Keratinocyte (primary cell): ENCODE data around the gene SPOPL. TPM values are rescaled to one million over a fixed set of nuclear protein-coding genes. Genes with fewer than 3 reads are reported as not detected.

Source experiments
- DNase-seq: peaks from one replicate; pipeline ENCODE4 v3.0.0-alpha.2; 2011; ENCODE audit warnings: low read depth, missing footprints, low spot score
- FAIRE-seq: peaks from 2 replicates; lab custom pipeline; 2011; peaks lifted over from hg19 to GRCh38; lab: Jason Lieb, UNC
- H2AFZ ChIP-seq: 2 replicates; pipeline ENCODE4 v1.6.0; 2012; ENCODE audit warnings: low read length, control low read depth, inconsistent platforms; ENCODE audit not compliant: control insufficient read depth
- H3K27ac ChIP-seq: 2 replicates; pipeline ENCODE4 v1.5.1; 2011; ENCODE audit warnings: low read length; ENCODE audit not compliant: control insufficient read depth, insufficient read depth
- H3K27me3 ChIP-seq: 3 replicates; pipeline ENCODE4 v1.6.0; 2011; ENCODE audit warnings: low read length; ENCODE audit not compliant: control insufficient read depth, insufficient read depth; ENCODE audit errors: extremely low read depth
- H3K36me3 ChIP-seq, 2 experiments: 2 replicates in 1 of 2; 3 replicates in 1 of 2; pipeline ENCODE4 v1.5.1; 2011; ENCODE audit warnings: low read length in 2 of 2, mild to moderate bottlenecking in 1 of 2; ENCODE audit not compliant: control insufficient read depth in 2 of 2, insufficient read depth in 2 of 2; ENCODE audit errors: extremely low read depth in 1 of 2
- H3K4me1 ChIP-seq: 3 replicates; pipeline ENCODE4 v1.5.1; 2011; ENCODE audit warnings: low read length; ENCODE audit not compliant: control insufficient read depth, insufficient read depth; ENCODE audit errors: extremely low read depth
- H3K4me2 ChIP-seq: 3 replicates; pipeline ENCODE4 v1.6.0; 2011; ENCODE audit warnings: low read depth, low read length; ENCODE audit not compliant: control insufficient read depth, insufficient read depth; ENCODE audit errors: extremely low read depth
- H3K4me3 ChIP-seq, 3 experiments: fragments of 200-600 bp in 1 of 3; sonication (generic) in 1 of 3; 2 replicates in 2 of 3; 3 replicates in 1 of 3; pipeline ENCODE4 v1.5.1; 2011 to 2016; ENCODE audit warnings: low read length in 3 of 3, mild to moderate bottlenecking in 3 of 3, control low read depth in 2 of 3, inconsistent platforms in 1 of 3, low read depth in 1 of 3, mixed read lengths in 1 of 3, mixed run types in 1 of 3, moderate library complexity in 1 of 3; ENCODE audit not compliant: control insufficient read depth in 2 of 3, insufficient read depth in 2 of 3; ENCODE audit errors: extremely low read depth in 1 of 3
- H3K79me2 ChIP-seq: 2 replicates; pipeline ENCODE4 v1.6.0; 2012; ENCODE audit warnings: low read length; ENCODE audit not compliant: control insufficient read depth, insufficient read depth
- H3K9ac ChIP-seq: 3 replicates; pipeline ENCODE4 v1.6.0; 2011; ENCODE audit warnings: low read length; ENCODE audit not compliant: control insufficient read depth, insufficient read depth; ENCODE audit errors: extremely low read depth
- H3K9me1 ChIP-seq: 3 replicates; pipeline ENCODE4 v1.6.0; 2011; ENCODE audit warnings: low read length; ENCODE audit not compliant: control insufficient read depth, insufficient read depth; ENCODE audit errors: extremely low read depth
- H3K9me3 ChIP-seq: 2 replicates; pipeline ENCODE4 v1.5.1; 2012; ENCODE audit warnings: low read depth, low read length; ENCODE audit not compliant: control insufficient read depth
- H4K20me1 ChIP-seq: 3 replicates; pipeline ENCODE4 v1.6.0; 2011; ENCODE audit warnings: low read length; ENCODE audit not compliant: control insufficient read depth, insufficient read depth; ENCODE audit errors: extremely low read depth
- EZH2 ChIP-seq: IDR thresholded peaks from one replicate; pipeline ENCODE4 v1.6.1; 2012; ENCODE audit warnings: inconsistent platforms, mild to moderate bottlenecking, low read length, moderate library complexity
- dilution Hi-C: fragments of 300-500 bp; cut with MboI; formaldehyde crosslinking; loops from one replicate; pipeline ENCODE4 v1.7.0; 2020; ENCODE audit warnings: low sequenced_read_pairs; ENCODE audit not compliant: extremely low pct_ligation_motif_present
- polyA plus RNA-seq, 5 experiments: library from polyadenylated mRNA; depleted of rRNA in 3 of 5; stranded (reverse) in 3 of 5; stranded (forward) in 1 of 5; unstranded in 1 of 5; fragments of >200 nt; gene quantifications; 1 replicate in 1 of 5; 2 replicates in 3 of 5; 3 replicates in 1 of 5; pipeline versions ENCODE4 v1.2.1 to v1.2.3, GENCODE V29; 2011 to 2012; ENCODE audit warnings: missing spikeins in 2 of 5, low read depth in 1 of 5, low replicate concordance in 1 of 5
- TF ChIP-seq, protein P1 (sequence below), 3 experiments: IDR thresholded peaks in 1 of 3; conservative IDR thresholded peaks in 1 of 3; optimal IDR thresholded peaks in 1 of 3; 2 replicates in 2 of 3; 3 replicates in 1 of 3; pipeline versions ENCODE3 to v1.5.1; 2011; ENCODE audit warnings: low read length in 3 of 3, mild to moderate bottlenecking in 3 of 3, moderate library complexity in 2 of 3, control low read depth in 1 of 3, inconsistent platforms in 1 of 3; ENCODE audit not compliant: insufficient read depth in 2 of 3; ENCODE audit errors: extremely low read depth in 1 of 3

SPOPL gene
- polyA plus RNA-seq, 1 donor (not counting 4 experiments of a cell fraction or from before 2014, with no cell fraction given), result 16.5 TPM

DNA sequence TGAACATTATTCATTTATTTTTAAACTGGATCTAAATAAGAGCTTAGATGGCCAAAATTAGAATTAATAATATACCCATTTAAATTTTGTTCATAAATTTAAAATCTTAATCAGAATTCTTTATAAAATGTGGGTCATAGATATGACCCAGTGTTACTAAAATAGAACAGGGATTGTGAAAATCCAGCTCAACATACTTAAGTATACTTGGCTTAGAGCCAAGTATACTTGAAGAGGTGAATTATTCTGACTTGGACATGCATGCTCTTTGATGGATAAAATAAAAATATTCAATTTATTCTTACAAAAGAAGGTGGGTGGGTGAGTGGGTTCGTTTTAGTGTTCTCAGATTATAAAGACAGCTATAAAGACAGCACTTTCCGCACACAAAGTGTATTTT lies 70.7 kb downstream of the SPOPL start:
- H2AFZ ChIP-seq, result no peak overlapping the region
- no peaks in the 10 kb centered on the region for H3K9me1 ChIP-seq
- no peak overlapping the region for H3K27ac ChIP-seq
- no peaks in the 10 kb centered on the region for H3K9me3 ChIP-seq
- TF ChIP-seq, protein P1, sequence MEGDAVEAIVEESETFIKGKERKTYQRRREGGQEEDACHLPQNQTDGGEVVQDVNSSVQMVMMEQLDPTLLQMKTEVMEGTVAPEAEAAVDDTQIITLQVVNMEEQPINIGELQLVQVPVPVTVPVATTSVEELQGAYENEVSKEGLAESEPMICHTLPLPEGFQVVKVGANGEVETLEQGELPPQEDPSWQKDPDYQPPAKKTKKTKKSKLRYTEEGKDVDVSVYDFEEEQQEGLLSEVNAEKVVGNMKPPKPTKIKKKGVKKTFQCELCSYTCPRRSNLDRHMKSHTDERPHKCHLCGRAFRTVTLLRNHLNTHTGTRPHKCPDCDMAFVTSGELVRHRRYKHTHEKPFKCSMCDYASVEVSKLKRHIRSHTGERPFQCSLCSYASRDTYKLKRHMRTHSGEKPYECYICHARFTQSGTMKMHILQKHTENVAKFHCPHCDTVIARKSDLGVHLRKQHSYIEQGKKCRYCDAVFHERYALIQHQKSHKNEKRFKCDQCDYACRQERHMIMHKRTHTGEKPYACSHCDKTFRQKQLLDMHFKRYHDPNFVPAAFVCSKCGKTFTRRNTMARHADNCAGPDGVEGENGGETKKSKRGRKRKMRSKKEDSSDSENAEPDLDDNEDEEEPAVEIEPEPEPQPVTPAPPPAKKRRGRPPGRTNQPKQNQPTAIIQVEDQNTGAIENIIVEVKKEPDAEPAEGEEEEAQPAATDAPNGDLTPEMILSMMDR (optimal IDR thresholded peaks at IDR 0.05 in 1 of 3, IDR thresholded peaks at IDR 0.05 in 1 of 3, conservative IDR thresholded peaks at IDR 0.05 in 1 of 3; ENCODE audit: extremely low read depth in 1 of 3, insufficient read depth in 2 of 3, low read length in 3 of 3), result no peak
- no peak for TF ChIP-seq EZH2
- no peak for FAIRE-seq
- H3K4me3 ChIP-seq, result no peak overlapping the region
- dilution Hi-C loops, result no loop called here
- H3K36me3 ChIP-seq, result peaks cover 3 to 17% of the 10 kb centered on the region in 2 experiments
- H4K20me1 ChIP-seq, result no peaks in the 10 kb centered on the region
- H3K4me2 ChIP-seq, result no peak overlapping the region
- H3K9ac ChIP-seq, result no peak overlapping the region
- DNase-seq, result no peak
- no peaks in the 10 kb centered on the region for H3K4me1 ChIP-seq
- H3K27me3 ChIP-seq, result no peaks in the 10 kb centered on the region
- H3K79me2 ChIP-seq, result no peaks in the 10 kb centered on the region

DNA sequence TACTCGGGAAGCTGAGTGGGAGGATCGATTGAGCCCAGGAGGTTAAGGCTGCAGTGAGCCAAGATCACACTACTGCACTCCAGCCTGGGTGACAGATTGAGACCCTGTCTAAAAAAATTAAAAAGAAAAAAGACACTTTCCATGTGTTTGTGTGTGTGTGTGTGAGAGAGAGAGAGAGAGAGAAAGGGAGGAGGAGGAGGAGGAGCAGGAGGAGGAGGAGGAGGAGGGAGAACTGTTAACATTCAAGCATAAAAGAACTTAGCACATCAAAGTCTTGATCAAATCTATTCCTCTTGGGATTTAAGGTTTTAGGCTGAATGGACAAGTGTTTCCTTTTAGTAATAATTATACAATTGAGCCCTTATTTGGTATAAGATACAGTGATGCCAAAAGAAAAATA lies 75.5 kb downstream of the SPOPL start:
- no peaks in the 10 kb centered on the region for H3K4me1 ChIP-seq
- no peak for TF ChIP-seq EZH2
- TF ChIP-seq, protein P1 (optimal IDR thresholded peaks at IDR 0.05 in 1 of 3, IDR thresholded peaks at IDR 0.05 in 1 of 3, conservative IDR thresholded peaks at IDR 0.05 in 1 of 3; ENCODE audit: extremely low read depth in 1 of 3, insufficient read depth in 2 of 3, low read length in 3 of 3), result no peak
- no peak overlapping the region for H3K4me3 ChIP-seq
- no peak overlapping the region for H3K9ac ChIP-seq
- H3K27me3 ChIP-seq, result no peaks in the 10 kb centered on the region
- peaks cover 2 to 7% of the 10 kb centered on the region in 2 experiments for H3K36me3 ChIP-seq
- no peaks in the 10 kb centered on the region for H3K9me3 ChIP-seq
- dilution Hi-C loops, result no loop called here
- H3K27ac ChIP-seq, result no peak overlapping the region
- H2AFZ ChIP-seq, result no peak overlapping the region
- H3K9me1 ChIP-seq, result no peaks in the 10 kb centered on the region
- H3K4me2 ChIP-seq, result no peak overlapping the region
- FAIRE-seq, result no peak
- H3K79me2 ChIP-seq, result no peaks in the 10 kb centered on the region
- H4K20me1 ChIP-seq, result no peaks in the 10 kb centered on the region
- DNase-seq, result no peak
